Lower leg skin (tissue), 3 donors: ENCODE measurements around the gene SCEL.

ENCODE experiments used
- POLR2A ChIP-seq, 2 donors: fragments of 450-650 bp; IDR thresholded peaks; one replicate each; pipeline ENCODE4 v1.6.1; 2016 to 2017; ENCODE audit warnings: antibody characterized with exemption in 2 of 2, mild to moderate bottlenecking in 1 of 2, moderate library complexity in 1 of 2
- TF ChIP-seq, protein P1 (sequence below), 3 donors: fragments of 450-650 bp; IDR thresholded peaks; one replicate each; pipeline ENCODE4 v1.5.1; 2016; ENCODE audit warnings: antibody characterized with exemption in 3 of 3, mild to moderate bottlenecking in 3 of 3, moderate library complexity in 2 of 3

DNA sequence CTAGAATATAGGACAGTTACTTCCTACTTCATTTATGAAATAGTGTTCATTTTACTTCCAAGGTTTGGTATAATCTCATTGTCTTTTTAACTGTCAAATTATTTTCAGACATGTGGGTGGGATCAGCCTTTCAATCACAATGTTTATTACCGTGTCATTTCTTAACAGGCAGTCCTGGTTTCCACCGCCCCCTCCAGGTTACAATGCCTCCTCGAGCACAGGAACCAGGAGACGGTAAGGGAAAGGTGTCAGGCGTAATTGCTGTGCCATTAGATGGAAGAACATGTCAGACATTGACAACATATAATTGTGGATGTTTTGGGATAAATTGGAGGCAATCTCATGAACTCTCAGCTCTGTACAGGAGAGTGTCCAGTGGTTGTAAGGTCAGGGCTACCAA lies 36.5 kb downstream of the SCEL start:
- TF ChIP-seq, protein P1, sequence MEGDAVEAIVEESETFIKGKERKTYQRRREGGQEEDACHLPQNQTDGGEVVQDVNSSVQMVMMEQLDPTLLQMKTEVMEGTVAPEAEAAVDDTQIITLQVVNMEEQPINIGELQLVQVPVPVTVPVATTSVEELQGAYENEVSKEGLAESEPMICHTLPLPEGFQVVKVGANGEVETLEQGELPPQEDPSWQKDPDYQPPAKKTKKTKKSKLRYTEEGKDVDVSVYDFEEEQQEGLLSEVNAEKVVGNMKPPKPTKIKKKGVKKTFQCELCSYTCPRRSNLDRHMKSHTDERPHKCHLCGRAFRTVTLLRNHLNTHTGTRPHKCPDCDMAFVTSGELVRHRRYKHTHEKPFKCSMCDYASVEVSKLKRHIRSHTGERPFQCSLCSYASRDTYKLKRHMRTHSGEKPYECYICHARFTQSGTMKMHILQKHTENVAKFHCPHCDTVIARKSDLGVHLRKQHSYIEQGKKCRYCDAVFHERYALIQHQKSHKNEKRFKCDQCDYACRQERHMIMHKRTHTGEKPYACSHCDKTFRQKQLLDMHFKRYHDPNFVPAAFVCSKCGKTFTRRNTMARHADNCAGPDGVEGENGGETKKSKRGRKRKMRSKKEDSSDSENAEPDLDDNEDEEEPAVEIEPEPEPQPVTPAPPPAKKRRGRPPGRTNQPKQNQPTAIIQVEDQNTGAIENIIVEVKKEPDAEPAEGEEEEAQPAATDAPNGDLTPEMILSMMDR (IDR thresholded peaks at IDR 0.05) = no peak
- TF ChIP-seq POLR2A (IDR thresholded peaks at IDR 0.05) = no peak
